Right lobe of liver (tissue), 6 donors: ENCODE data around the gene GLIS2. TPM values are rescaled to one million over a fixed set of nuclear protein-coding genes. Genes with fewer than 3 reads are reported as not detected.
A peak's percentile ranks its signal among the peaks of the same experiment; 100 is the strongest.

Source experiments
- ATAC-seq, 4 donors: fragments of 200-7000 bp; cut with Tn5 transposase; one replicate each; pipeline ENCODE4 v1.9.1; 2020; ENCODE audit warnings: mild to moderate bottlenecking in 4 of 4, moderate library complexity in 4 of 4
- DNase-seq, 3 donors: peaks; one replicate each; pipeline ENCODE4 v3.0.0-alpha.2; 2020
- H3K27ac ChIP-seq, 3 donors: fragments of 200-600 bp; one replicate each; pipeline ENCODE4 v1.8.0; 2022
- H3K27me3 ChIP-seq, 2 donors: fragments of 200-600 bp; one replicate each; pipeline ENCODE4 v1.8.0; 2022
- H3K36me3 ChIP-seq, 4 donors: fragments of 200-600 bp; sonication (generic) in 1 of 4; one replicate each; pipeline versions ENCODE4 v1.5.1 to v1.8.0; 2017 to 2022; ENCODE audit warnings: control low read depth in 1 of 4
- H3K4me1 ChIP-seq, 4 donors: fragments of 200-600 bp; sonication (generic) in 1 of 4; one replicate each; pipeline versions ENCODE4 v1.5.1 to v1.8.0; 2017 to 2022; ENCODE audit warnings: control low read depth in 1 of 4
- H3K4me3 ChIP-seq, 3 donors: fragments of 200-600 bp; one replicate each; pipeline ENCODE4 v1.8.0; 2022
- H3K9me3 ChIP-seq, 4 donors: fragments of 200-600 bp; sonication (generic) in 1 of 4; one replicate each; pipeline versions ENCODE4 v1.5.1 to v1.8.0; 2017 to 2022; ENCODE audit warnings: control low read depth in 1 of 4
- POLR2A ChIP-seq: fragments of 450-650 bp; IDR thresholded peaks from one replicate; pipeline ENCODE4 v1.6.1; 2017; ENCODE audit warnings: antibody characterized with exemption, mild to moderate bottlenecking
- WGBS: methylation state at CpG from one replicate; pipeline ENCODE4 v1.1.6; 2018; ENCODE audit warnings: low coverage, low lambda C conversion rate; ENCODE audit not compliant: insufficient coverage; ENCODE audit errors: missing lambda C conversion rate; 5-methylcytosine and 5-hydroxymethylcytosine counted together
- intact Hi-C, 2 donors: fragments of 100-400 bp; cut with DNase I; formaldehyde crosslinking; loops; one replicate each; pipeline versions ENCODE4 v1.11.2 to v1.14.1; 2022
- total RNA-seq, 6 experiments: library from RNA; depleted of rRNA in 2 of 6; stranded (reverse); fragments of >200 nt in 2 of 6; fragmentation: NEBNext Ultra II Directional in 3 of 6; extraction: Animal tissue kit (Norgen Biotek cat#: 25700) in 3 of 6; gene quantifications; one replicate each; pipeline versions ENCODE4 v1.1.0 to v1.2.4, GENCODE V29; 2016 to 2023
- TF ChIP-seq, protein P1 (sequence below), 4 donors: fragments of 200-600 bp in 3 of 4; fragments of 450-650 bp in 1 of 4; IDR thresholded peaks; one replicate each; pipeline versions ENCODE4 v1.5.1 to v1.8.0; 2016 to 2022; ENCODE audit warnings: antibody characterized with exemption in 4 of 4, mild to moderate bottlenecking in 2 of 4
- donor health status: DM: no; HTN: yes; CAD: no.
- donor health status: DM: no; HTN: no; CAD: no.
- donor health status: DM: no; HTN: no; CAD: no.
- donor health status: DM: no; HTN: yes; CAD: no.
- donor health status: DM: no; HTN: yes; CAD: no.

GLIS2 gene
- total RNA-seq, 6 experiments from 2014 or later, result 0.79 to 2.6 (median 1.4) TPM

DNA sequence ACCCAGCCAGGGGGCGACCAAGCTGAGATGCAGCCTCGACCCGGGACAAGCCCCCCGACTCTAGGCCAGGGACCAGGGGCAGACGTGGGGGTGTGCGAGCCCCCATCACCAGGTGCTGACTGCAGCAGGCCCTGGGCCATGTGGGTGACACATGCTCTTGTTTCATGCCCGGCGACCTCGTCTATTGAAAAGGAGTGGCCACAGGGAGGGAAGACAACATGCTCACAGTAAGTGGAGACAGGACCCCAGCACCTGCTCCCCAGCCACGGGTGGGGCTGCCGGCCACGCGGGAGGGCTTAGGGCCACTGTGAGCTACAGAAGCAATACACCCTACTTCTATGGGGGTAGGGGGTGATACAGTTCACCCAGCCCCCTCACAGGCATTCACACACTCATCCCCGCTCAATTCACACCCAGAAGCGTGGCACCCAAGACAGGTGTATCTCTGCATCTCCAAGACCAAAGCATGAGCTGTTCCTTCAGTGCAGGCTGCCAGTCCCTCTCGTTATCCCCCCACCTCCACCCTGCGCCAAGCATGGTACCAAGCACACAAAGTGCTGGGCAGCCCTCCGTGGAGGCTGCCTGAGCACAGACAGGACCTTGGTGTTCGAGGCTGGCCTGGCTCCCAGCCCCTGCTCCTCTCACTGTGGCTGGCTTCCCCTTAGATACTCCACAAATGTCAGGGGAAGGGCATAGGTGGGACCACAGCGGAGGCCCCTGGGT, 69.4 kb downstream of the GLIS2 start:
- intact Hi-C loops, result no loop called here
- TF ChIP-seq POLR2A, result no peak
- TF ChIP-seq, protein P1, sequence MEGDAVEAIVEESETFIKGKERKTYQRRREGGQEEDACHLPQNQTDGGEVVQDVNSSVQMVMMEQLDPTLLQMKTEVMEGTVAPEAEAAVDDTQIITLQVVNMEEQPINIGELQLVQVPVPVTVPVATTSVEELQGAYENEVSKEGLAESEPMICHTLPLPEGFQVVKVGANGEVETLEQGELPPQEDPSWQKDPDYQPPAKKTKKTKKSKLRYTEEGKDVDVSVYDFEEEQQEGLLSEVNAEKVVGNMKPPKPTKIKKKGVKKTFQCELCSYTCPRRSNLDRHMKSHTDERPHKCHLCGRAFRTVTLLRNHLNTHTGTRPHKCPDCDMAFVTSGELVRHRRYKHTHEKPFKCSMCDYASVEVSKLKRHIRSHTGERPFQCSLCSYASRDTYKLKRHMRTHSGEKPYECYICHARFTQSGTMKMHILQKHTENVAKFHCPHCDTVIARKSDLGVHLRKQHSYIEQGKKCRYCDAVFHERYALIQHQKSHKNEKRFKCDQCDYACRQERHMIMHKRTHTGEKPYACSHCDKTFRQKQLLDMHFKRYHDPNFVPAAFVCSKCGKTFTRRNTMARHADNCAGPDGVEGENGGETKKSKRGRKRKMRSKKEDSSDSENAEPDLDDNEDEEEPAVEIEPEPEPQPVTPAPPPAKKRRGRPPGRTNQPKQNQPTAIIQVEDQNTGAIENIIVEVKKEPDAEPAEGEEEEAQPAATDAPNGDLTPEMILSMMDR (IDR thresholded peaks at IDR 0.05), result no peak
- no peaks in the 10 kb centered on the region for H3K9me3 ChIP-seq
- H3K27ac ChIP-seq, result no peak overlapping the region
- 79% methylated on average over 4 of the region's 20 CpGs for WGBS
- ATAC-seq (peak in 2 of 4 donors; percentile 1 to 2), DNase-seq (peak in 1 of 3 donors; percentile 29)
- H3K27me3 ChIP-seq, result no peaks in the 10 kb centered on the region
- H3K4me1 ChIP-seq, result peaks cover 0 to 16% (median 0%) of the 10 kb centered on the region in 4 donors
- H3K4me3 ChIP-seq, result no peak overlapping the region
- peaks cover 0 to 26% (median 9%) of the 10 kb centered on the region in 4 donors for H3K36me3 ChIP-seq

GRCh38 chr16:4385789-4386450, 70.1 kb downstream of the GLIS2 start:
- Histone ChIP-seq H3K27ac (no peak overlapping the region), H3K4me3 (no peak overlapping the region), H3K36me3 (peaks cover 0 to 26% (median 8%) of the 10 kb centered on the region in 4 donors), H3K9me3 (no peaks in the 10 kb centered on the region), H3K4me1 (peaks cover 0 to 9% (median 0%) of the 10 kb centered on the region in 4 donors), H3K27me3 (no peaks in the 10 kb centered on the region)
- peak in 1 of 3 donors; percentile 10 for DNase-seq
- ATAC-seq, result peak in 1 of 4 donors; percentile 1
- 74% methylated on average over 4 of the region's 11 CpGs for WGBS
- TF ChIP-seq POLR2A, result no peak
- TF ChIP-seq, protein P1 (IDR thresholded peaks at IDR 0.05), result no peak
- intact Hi-C loops, result no loop called here

DNA sequence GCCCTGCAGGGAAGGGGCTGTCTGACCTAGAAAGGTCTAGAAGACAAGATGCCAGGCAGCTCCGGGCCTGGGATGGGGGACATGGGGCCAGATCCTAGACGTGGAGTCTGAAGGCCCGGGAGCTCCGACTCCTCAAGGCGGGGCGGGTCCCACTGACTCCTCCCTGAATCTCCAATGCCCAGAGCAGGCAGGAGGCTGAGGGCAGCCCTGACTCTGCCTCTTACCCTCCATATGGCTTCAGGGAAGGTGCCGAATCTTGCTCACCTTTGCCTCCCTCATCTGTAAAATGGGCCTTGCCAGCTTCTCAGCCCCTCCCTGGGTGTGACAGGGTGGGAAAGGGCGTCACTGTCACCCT, 70.6 kb downstream of the GLIS2 start:
- Histone ChIP-seq H3K36me3 (peaks cover 0 to 21% (median 7%) of the 10 kb centered on the region in 4 donors), H3K9me3 (no peaks in the 10 kb centered on the region), H3K27ac (no peak overlapping the region), H3K4me1 (peaks cover 0 to 4% (median 0%) of the 10 kb centered on the region in 4 donors), H3K4me3 (no peak overlapping the region), H3K27me3 (no peaks in the 10 kb centered on the region)
- WGBS, result 60% methylated on average over 1 of the region's 8 CpGs
- peak in 1 of 4 donors; percentile 5 for ATAC-seq
- DNase-seq, result peak in 1 of 3 donors; percentile 18
- TF ChIP-seq, protein P1 (IDR thresholded peaks at IDR 0.05), result no peak
- TF ChIP-seq POLR2A, result no peak
- intact Hi-C loops, result no loop called here

GRCh38 chr16:4386951-4387565, 71.2 kb downstream of the GLIS2 start:
- 71% methylated on average over 6 of the region's 10 CpGs for WGBS
- ATAC-seq, result no peak
- Histone ChIP-seq H3K36me3 (peaks cover 0 to 15% (median 3%) of the 10 kb centered on the region in 4 donors), H3K9me3 (no peaks in the 10 kb centered on the region), H3K4me1 (no peaks in the 10 kb centered on the region), H3K27me3 (no peaks in the 10 kb centered on the region), H3K27ac (no peak overlapping the region), H3K4me3 (no peak overlapping the region)
- DNase-seq, result peak in 1 of 3 donors; percentile 14
- intact Hi-C loops, result no loop called here
- TF ChIP-seq POLR2A, result no peak
- TF ChIP-seq, protein P1 (IDR thresholded peaks at IDR 0.05), result no peak
